ENCODE results near the gene ARHGAP1.

Gene ARHGAP1

DNA sequence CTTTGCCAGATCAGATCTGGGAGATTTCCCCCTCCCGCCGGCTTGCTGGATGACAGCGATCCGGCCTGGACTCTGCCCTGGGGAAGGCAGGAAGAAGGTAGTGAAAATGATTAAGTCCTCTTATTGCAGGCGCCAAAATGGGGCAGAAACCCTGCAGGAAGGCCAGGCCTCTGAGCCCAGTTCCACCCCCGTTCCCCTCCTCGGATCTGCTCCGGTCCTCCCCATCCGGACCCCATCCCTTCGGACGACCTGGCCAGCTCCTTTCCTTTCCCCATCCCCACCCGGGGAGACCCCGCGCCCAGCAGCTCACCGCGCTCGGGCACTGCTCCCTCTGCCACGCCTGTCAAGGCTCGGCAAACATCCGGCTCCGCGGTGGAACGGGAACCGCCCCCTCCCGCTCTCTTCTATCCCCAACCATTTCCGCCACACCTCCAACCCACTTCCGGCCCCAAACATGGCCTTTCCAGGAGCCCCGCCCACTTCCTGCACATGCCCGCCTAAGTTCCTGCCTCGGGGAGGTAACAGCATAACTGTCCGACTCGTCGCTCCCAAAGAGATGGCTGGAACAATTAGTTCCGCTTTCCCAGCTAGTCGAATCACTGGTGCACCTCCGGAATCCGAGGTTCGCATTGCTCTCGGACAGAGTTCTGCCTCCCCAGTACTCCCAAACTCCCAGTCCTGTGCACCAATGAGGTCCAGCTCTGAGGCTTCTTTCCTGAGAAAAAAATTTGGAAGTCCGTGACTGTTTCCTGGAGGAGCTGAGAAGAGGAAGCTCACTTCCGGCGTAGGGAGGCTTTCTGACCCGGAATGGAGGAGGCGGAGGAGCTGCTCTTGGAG is at the start of gene ARHGAP1, which contains the start of gene ZNF408:
ARHGAP1 (minus strand) TSS at position 379 of the 837 bp plus-strand sequence. CDS start 4,512 bp downstream, outside the sequence.
ZNF408 (plus strand) TSS at position 791 of the 837 bp plus-strand sequence; CDS start at position 808, 17 bp downstream.
- peak; percentile 99 for DNase-seq

DNA sequence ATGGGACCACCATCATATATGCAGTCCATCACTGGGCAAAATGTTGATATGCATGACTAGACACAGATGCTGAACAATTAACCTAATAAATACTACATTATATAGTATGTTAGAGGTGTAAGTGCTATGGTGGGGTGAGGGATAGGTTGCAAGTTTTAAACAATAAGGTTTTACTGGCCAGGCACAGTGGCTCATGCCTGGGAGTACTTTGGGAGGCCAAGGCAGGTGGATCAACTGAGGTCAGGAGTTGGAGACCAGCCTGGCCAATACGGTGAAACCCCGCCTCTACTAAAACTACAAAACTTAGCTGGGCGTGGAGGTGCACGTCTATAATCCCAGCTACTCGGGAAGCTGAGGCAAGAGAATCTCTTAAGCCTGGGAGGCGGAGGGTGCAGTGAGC is 46.7 kb upstream of the ARHGAP1 start:
- no peak for DNase-seq

DNA sequence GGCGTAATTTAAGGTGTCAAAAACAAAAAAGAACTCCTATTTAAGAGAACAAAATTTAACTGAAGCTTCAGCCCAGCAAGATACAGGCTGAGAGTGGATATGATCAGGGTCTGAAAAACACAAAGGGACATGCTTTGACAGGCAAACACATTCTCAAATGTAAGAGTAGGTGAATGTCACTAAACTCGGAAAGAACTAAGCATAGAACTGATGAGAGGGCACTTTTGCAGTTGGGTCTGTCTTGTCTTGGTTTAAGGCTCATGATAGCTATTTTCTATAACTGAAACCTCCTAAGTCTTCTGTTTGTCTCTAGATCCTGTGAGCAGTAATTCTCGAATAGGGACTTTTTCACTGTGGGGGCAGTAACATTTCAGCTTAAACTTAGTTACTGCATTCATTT is 45.6 kb upstream of the ARHGAP1 start:
- no peak for DNase-seq

DNA sequence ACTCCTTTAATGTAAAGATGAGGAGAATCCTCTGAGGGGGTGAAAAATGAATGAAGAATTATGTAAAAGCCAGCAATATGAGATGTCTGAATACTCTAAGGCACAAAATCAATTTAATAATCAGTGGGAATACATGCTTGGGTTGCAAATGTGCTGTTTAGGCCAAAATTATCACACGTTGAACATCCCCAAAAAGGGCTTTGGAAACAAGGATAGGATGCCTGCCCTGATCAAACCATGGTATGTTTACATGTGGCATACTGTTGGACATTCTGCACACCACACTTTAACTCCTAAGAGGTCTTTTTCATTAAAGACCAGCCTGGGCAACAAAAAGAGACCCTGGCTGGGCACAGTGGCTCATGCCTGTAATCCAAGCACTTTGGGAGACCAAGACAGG is 44.9 kb upstream of the ARHGAP1 start:
- DNase-seq: no peak

DNA sequence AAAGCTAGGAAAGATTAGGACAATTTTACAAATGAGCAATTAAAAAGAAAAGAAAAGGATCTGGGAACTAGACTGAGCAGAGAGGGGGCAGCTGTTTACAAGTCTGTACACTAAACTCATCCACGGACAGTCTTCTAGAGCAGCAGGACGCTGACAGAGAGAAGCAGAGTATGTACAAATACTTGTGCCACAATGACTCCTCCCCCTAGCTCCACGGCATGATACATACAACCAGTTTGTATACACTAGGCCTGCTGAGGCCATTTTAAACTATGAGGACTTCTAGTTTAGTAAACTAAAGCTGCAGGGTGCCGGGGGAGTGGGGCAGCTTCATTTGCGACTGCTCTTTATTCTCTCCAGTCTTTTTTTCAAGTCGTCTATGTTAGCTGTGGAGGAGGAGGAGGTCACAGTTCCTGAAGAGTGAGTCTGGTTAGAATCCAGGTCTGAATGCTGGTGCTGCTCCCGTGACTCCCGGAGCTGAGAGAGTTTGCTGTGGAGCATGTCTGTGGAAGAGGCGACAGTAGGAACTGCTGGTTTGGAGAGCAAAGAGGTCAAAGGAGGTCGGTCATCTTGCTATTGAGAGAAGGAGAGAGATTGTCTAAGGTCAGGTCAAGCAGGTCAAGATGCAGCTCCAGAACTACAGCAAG is 43.4 kb upstream of the ARHGAP1 start:
- peak; percentile 44 for DNase-seq

DNA sequence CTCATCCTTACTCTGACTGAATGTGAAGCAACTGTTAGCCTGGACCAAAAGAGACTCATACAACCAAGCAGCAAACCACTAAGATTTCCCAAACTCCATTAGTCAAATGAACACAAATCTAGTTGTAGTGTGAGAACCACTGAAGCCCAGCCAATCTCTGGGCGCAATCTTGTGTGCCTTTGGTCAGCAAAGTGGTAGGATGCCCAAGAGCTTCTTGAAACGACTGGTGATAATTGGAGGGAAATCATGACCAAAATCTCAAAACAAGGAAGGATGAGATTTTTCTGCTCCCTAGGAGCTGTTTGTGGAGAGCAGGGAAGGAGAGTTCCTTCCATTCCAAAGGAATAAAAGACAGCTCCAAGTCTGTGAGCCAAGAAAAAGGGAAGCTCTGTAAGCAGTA is 42.6 kb upstream of the ARHGAP1 start:
- DNase-seq: no peak

DNA sequence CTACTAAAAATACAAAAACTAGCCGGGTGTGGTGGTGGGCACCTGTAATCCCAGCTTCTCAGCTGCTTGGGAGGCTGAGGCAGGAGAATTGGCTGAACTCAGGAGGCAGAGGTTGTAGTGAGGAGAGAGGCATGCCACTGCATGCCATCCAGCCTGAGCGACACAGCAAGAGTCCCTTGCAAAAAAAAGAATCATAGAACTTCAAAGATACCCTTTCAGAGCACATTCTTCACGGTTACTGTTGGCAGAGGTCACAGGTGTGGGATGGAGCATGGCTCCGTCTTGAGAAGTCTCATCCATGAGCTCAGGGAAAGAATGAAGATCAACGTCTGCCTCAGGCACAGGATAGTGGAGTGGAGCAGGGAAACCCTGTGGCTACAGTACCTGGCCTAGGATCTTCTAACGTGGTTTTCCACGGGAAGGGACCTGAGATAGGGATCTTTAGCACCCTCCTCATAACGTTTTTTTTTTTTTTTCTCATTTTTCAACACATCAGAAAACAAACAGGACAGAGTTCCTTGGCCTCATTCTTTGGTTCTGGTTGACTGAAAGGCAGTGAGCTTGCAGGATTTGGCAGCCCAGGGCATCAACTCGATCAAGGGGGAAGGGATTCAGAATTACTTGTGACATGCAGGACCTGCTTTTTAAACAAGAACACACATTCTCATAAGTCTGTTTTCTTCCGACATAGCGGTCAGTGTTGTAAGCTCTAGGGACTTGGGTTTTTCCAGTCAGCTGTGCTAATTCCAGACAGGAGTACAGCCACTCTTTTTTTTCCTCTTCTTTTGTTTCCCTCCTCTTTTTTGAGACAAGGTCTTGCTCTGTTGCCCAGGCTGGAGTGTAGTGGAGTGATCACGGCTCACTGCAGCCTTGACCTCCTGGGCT is 41.4 kb upstream of the ARHGAP1 start:
- no peak for DNase-seq

DNA sequence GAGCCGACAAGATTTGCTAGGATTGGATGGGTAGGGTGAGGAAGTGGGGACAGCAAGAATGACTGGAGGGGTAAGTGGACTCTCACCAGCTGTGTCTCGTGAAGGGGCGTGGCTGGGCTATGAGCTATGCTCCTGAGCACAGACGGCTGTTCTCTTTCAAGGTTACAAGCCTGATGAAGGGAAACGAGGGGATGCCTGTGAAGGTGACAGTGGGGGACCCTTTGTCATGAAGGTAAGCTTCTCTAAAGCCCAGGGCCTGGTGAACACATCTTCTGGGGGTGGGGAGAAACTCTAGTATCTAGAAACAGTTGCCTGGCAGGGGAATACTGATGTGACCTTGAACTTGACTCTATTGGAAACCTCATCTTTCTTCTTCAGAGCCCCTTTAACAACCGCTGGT is 38.5 kb upstream of the ARHGAP1 start:
- DNase-seq: no peak

DNA sequence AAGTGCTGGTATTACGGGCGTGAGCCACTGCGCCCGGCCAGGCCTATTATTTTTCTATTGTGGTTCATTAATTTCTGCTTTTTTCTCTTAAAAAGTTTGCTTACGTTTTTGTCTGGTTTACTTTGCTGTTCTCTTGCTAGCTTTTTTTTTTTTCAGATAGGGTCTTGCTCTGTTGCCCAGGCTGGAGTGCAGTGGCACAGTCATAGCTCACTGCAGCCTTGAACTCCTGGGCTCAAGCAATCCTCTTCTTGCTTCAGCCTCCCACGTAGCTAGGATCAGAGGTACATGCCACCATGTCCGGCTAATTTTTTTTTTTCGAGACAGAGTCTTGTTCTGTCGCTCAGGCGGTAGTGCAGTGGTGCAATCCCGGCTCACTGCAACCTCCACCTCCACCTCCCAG is 37.3 kb upstream of the ARHGAP1 start:
- no peak for DNase-seq

DNA sequence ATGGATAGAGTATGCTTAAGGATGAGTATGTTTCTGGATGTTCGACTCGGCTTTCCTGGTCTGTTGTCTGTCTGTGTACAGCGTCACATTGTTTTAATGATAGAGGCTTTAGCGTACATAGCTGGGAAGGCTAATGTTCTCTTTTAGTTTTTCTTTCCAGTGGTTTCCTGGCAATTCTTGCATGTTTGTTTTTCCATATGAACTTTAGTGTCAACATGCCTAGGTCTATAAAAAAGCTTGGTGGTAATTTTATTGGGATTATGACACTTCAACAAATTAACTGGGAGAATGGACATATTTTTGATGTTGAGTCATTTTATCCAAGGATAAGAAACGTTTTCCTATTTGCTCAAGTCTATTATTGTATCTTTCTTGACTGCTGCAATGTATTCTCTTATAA is 36.2 kb upstream of the ARHGAP1 start:
- no peak for DNase-seq

DNA sequence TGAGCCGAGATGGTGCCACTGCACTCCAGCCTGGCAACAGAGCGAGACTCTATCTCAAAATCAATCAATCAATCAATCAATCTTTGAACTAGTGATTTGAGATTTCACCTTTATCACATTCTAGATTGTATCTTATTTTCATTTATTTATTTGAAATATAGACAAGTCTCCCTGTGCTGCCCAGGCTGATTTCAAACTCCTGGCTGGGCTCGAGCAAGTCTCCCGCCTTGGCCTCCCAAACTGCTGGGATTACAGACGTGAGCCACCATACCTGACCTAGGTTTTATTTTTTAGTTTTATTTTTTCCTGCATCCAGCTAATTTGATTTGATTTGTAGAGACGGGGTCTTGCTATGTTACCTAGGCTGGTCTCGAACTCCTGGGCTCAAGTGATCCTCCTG is 35.7 kb upstream of the ARHGAP1 start:
- DNase-seq: no peak

DNA sequence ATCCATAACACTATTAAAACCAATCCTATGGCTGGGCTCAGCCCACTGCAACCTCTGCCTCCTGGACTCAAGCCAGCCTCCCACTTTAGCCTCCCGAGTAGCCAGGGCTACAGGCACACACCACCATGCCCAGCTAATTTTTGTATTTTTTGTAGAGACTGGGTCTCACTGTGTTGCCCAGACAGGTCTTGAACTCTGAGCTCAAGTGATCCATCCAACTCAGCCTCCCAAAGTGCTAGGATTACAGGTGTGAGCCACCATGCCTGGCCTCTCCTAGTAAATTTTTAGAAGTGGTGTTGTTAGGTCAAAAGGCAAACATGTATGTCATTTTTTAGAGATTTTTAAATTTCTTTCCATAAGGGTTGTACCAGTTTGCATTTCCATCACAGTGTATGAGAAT is 32.8 kb upstream of the ARHGAP1 start:
- DNase-seq: no peak

DNA sequence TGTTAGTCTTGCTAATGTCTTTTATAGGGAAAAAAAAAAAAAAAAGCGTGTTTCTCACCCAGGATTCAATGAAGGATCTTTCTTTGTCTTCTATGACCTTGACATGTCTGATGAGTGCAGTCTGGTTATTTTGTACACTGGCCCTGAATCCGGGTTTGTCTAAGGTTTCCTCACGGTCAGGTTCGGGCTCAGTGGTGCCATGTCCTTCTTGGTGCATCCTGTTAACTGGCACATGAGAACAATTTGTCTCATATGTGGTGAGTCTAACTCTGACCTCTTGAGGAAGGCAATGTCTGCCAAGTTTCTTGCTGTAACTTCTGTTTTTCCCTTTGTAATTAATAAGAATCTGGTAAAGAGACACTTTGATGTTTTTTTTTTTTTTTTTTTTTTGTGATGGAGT is 31.1 kb upstream of the ARHGAP1 start:
- DNase-seq: no peak

DNA sequence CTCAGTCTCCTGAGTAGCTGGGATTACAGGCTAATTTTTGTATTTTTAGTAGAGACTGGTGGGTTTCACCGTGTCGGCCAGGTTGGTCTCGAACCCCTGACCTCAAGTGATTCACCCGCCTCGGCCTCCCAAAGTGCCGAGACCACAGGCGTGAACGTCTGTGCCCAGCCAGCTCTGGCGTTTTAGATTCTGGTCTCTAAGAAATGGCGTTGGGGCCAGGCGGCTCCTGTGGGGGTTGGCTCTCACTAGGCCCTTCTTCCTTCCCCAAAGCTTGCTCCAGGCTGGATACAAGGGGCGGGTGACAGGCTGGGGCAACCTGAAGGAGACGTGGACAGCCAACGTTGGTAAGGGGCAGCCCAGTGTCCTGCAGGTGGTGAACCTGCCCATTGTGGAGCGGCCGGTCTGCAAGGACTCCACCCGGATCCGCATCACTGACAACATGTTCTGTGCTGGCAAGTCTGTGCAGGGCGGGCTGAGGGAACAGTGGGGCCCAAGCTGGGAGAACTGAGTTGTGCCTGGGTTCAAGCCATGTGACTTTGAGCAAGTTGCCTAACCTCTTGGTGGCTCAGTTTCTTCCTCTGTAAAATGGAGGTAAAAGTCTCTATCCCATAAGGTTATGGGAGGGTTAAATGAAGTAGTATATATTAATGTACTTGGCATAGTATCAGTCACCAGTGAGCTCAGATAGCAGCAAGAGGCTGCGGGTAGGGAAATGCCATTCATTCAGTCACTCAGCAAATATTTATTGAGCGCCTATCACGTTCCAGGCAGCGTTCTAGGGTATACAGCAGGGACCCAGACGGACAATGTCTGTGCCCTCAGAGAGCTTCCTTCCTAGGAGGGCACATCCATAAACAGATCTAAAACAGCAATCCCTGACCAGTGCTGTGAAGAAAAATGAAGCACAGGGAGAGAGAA is 28.9 kb upstream of the ARHGAP1 start:
- no peak for DNase-seq

DNA sequence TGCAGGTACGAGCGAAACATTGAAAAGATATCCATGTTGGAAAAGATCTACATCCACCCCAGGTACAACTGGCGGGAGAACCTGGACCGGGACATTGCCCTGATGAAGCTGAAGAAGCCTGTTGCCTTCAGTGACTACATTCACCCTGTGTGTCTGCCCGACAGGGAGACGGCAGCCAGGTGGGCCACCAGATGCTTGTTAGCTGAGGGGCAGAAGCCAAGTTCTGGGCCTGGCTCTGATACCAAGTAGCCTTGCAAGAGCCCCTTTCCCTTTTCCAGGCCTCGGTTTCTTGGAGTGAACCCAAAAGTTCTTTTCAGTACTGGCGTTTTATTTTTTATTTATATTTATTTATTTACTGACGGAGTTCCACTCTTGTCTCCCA is 28.2 kb upstream of the ARHGAP1 start:
- no peak for DNase-seq

DNA sequence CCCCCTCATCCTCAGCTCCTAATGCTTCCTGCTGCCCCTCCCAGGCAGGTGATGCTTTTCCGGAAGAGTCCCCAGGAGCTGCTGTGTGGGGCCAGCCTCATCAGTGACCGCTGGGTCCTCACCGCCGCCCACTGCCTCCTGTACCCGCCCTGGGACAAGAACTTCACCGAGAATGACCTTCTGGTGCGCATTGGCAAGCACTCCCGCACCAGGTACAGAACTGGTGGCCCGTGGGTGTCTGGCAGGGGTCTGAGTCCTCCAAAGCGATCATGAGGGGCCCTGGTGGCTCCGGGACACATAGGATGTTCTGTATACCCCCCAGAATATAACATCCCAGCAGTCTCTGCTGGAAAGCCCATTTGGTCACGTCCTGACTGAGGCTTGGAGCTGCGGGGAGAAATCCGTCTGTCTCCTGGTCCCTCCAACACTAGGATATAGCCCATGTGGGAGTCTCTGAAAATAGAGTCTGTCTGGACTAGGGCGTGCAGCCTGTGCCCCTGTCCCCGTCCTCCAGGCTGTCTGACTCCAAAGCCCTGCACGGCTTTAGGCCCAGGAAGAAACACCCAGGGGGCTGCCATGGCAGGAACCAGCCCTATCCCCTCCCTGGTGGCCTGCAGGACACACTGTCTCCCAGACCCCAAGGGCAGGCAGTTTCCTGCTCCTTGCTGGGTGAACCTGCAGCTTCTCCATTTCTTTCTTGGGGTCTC is 27.7 kb upstream of the ARHGAP1 start:
- no peak for DNase-seq

DNA sequence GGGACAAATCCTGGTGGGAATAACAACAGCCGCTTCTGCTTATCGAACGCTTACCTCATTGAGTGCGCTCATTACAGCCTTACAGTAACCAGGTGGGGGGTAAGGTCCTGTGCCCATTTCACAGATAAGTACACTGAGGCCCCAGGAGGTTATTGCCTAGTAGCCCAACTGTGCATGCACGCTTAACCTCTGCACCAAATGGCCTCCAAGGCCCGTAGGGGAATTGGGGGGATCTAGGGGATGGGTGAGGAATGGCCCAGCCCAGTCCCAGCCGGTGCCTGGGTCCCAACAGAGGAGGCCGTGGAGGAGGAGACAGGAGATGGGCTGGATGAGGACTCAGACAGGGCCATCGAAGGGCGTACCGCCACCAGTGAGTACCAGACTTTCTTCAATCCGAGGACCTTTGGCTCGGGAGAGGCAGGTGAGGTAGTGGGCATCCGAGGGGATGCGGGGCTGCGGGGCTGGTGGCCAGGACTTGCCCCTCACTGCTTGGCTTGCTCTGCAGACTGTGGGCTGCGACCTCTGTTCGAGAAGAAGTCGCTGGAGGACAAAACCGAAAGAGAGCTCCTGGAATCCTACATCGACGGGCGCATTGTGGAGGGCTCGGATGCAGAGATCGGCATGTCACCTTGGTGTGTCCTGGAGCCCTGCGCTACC is 25.9 kb upstream of the ARHGAP1 start:
- DNase-seq: no peak

DNA sequence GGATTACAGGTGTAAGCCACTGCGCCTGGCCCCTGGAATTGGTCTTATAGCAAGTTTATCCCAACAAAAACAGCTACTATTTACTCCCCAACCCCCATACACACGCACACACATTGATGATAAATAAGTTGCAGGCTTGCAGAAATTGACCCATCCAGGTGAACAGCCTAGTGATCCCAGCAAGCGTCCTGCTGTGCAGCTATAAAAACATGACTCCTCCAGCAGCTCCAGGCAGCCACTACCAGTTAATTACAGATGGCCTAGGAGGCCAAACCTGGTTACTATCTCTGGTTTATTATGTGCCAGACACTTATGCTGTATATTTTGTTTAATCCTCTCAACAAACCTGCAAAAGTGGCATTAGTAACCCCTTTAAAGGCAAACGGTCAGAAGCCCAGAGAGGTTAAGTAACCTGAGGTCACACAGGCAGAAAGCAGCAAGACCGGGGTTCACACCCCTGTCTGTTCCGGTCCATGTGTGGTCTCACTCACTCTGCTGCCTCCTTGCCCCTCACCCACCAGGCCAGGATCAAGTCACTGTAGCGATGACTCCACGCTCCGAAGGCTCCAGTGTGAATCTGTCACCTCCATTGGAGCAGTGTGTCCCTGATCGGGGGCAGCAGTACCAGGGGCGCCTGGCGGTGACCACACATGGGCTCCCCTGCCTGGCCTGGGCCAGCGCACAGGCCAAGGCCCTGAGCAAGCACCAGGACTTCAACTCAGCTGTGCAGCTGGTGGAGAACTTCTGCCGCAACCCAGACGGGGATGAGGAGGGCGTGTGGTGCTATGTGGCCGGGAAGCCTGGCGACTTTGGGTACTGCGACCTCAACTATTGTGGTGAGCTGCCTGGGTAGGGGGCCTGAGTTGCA is 25.2 kb upstream of the ARHGAP1 start:
- DNase-seq: no peak

DNA sequence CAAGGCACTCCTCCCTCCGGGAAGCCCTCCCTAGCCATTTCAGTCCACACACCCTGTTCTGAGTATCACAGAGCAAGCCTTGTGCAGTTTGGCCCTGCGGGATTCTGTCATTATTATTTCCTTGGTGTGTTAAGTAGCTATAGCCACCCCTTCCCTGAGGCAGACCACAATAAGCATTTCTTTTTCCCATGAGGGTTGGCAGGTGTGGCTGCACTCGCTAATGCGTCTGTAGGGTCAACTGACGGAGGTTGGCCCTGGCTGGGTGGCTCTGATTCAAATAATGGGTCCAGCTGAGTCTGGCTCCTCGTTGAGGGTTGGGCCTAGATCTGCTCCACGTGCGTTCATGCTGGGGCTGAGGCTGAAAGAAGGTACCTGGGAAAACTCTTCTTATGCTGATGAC is 23.7 kb upstream of the ARHGAP1 start:
- no peak for DNase-seq

DNA sequence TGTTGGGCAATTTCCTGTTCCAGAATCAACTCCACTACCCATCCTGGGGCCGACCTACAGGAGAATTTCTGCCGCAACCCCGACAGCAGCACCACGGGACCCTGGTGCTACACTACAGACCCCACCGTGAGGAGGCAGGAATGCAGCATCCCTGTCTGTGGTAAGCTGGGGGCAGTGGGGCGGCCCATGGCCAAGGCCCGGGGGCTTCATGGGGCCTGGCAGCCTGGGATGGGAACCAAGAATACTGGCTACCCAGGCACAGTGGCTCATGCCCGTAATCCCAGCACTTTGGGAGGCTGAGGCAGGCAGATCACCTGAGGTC is 22.9 kb upstream of the ARHGAP1 start:
- DNase-seq: no peak

Data from NCI-H774 (cell line).